ENCODE measurements around the gene OR51M1. TPM values are rescaled to one million over a fixed set of nuclear protein-coding genes. Genes with fewer than 3 reads are reported as not detected.
"Not testable (repeated sequence)": the region's sequence is repeated elsewhere in the genome, so short reads cannot be mapped to it uniquely, and the experiment has no call there.

OR51M1 gene
- total RNA-seq, 4 donors from 2014 or later: not detected

DNA sequence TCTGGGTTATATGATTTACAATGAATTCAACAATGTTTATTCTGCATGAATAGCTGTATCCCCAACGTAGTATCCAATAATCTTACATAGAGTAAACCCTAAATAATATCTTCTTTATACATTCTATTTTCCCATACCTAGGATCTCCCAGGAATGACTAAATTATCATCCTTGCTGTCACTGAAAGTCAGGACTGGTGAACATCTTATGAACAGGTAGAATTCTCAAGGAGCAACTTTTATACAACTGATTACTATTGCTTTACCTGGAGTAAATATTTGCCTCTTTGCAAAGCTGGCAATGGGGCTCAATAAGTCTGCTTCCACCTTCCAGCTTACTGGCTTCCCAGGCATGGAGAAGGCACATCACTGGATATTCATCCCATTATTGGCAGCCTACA, 32.4 kb upstream of the OR51M1 start, which contains the start of gene OR51B6:
Gene OR51B6, plus strand, starts transcription at position 301 of the 400 bp plus-strand sequence. Its CDS starts 0 bp downstream, at position 301.
- no peaks in the 10 kb centered on the region for H3K36me3 ChIP-seq
- DNase-seq: no peak
- no peaks in the 10 kb centered on the region for H3K9me3 ChIP-seq
- intact Hi-C loops (cut with DNase I; ENCODE audit: low total_unique reads) (no loop called here), in situ Hi-C loops (cut with MboI; ENCODE audit: low sequenced_read_pairs in 4 of 4) (no loop called here)
- H3K27ac ChIP-seq: no peak within 1 kb of the TSS
- H3K4me1 ChIP-seq: no peaks in the 10 kb centered on the region
- TF ChIP-seq, protein P1, sequence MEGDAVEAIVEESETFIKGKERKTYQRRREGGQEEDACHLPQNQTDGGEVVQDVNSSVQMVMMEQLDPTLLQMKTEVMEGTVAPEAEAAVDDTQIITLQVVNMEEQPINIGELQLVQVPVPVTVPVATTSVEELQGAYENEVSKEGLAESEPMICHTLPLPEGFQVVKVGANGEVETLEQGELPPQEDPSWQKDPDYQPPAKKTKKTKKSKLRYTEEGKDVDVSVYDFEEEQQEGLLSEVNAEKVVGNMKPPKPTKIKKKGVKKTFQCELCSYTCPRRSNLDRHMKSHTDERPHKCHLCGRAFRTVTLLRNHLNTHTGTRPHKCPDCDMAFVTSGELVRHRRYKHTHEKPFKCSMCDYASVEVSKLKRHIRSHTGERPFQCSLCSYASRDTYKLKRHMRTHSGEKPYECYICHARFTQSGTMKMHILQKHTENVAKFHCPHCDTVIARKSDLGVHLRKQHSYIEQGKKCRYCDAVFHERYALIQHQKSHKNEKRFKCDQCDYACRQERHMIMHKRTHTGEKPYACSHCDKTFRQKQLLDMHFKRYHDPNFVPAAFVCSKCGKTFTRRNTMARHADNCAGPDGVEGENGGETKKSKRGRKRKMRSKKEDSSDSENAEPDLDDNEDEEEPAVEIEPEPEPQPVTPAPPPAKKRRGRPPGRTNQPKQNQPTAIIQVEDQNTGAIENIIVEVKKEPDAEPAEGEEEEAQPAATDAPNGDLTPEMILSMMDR (IDR thresholded peaks at IDR 0.05 in 4 of 5, conservative IDR thresholded peaks at IDR 0.05 in 1 of 5): no peak
- no peak for TF ChIP-seq POLR2A (IDR thresholded peaks at IDR 0.05)
- no peak for ATAC-seq
- no peak within 1 kb of the TSS for H3K4me3 ChIP-seq
- H3K27me3 ChIP-seq: no peaks in the 10 kb centered on the region

DNA sequence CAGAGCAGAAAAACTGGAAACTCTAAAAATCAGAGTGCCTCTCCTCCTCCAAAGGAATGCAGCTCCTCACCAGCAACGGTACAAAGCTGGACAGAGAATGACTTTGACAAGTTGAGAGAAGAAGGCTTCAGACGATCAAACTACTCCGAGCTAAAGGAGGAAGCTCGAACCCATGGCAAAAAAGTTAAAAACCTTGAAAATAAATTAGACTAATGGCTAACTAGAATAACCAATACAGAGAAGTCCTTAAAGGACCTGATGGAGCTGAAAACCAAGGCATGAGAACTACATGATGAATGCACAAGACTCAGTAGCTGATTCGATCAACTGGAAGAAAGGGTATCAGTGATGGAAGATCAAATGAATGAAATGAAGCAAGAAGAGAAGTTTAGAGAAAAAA, 27.6 kb upstream of the OR51M1 start:
- H3K4me1 ChIP-seq; H3K4me3 ChIP-seq; ATAC-seq; H3K27ac ChIP-seq; H3K9me3 ChIP-seq; in situ Hi-C loops (cut with MboI; ENCODE audit: low sequenced_read_pairs in 4 of 4); H3K27me3 ChIP-seq; intact Hi-C loops (cut with DNase I; ENCODE audit: low total_unique reads); DNase-seq; H3K36me3 ChIP-seq: not testable (repeated sequence)

DNA sequence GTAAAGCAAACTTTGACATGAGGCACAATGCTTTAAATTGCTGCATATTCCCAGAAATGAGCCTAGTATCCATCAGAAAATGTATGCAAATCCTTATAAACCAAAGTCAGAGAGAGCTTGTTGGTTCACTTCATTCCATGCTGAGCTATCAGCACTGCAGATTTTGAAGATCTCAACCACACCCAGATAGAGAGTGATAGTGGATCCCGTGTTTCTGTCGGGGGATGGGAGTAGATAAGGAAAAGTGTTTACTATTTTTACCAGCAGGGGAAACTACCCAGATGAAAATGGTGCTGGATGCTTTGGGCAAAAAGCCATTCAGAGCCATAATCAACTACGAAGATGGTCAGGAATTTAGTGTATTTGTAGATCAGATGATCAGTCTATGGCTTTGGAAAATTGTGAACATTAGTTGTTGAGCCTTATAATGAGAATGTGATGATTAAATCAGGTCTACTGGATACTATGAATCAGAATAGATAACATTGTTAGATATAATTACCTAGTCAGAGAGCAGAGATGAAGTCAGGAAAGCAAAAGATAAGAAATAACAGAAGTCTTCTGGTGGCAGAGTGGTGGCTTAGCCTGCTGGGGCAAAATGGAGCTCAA, 21.5 kb upstream of the OR51M1 start:
- no peak overlapping the region for H3K27ac ChIP-seq
- H3K4me1 ChIP-seq: no peaks in the 10 kb centered on the region
- no peak for ATAC-seq
- no peak for TF ChIP-seq POLR2A (IDR thresholded peaks at IDR 0.05)
- TF ChIP-seq, protein P1 (IDR thresholded peaks at IDR 0.05 in 4 of 5, conservative IDR thresholded peaks at IDR 0.05 in 1 of 5): no peak
- no peak overlapping the region for H3K4me3 ChIP-seq
- H3K9me3 ChIP-seq: no peaks in the 10 kb centered on the region
- no peaks in the 10 kb centered on the region for H3K27me3 ChIP-seq
- in situ Hi-C loops (cut with MboI; ENCODE audit: low sequenced_read_pairs in 4 of 4): no loop called here
- DNase-seq: no peak
- H3K36me3 ChIP-seq: no peaks in the 10 kb centered on the region
- intact Hi-C loops (cut with DNase I; ENCODE audit: low total_unique reads): no loop called here

DNA sequence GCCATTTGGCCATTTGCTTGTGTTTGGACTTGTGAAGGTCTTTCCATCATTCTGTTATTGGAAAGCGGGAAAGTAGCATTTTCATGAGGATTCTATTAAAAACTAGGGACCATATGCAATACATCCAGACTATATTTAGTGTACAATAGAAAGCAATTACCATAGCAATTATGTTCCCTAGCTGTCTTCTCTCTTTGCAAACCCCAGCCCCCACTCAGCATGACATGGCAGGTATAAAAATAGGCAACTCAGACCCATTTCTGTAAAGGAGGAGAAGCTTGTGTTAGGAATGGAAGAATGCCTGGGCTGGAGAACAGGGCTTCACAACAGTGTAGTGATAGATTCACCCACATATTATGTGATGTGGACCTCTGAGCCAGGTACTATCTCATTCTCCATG, 19.9 kb upstream of the OR51M1 start:
- H3K36me3 ChIP-seq: no peaks in the 10 kb centered on the region
- in situ Hi-C loops (cut with MboI; ENCODE audit: low sequenced_read_pairs in 4 of 4) (no loop called here), intact Hi-C loops (cut with DNase I; ENCODE audit: low total_unique reads) (no loop called here)
- H3K4me3 ChIP-seq: no peak overlapping the region
- H3K27ac ChIP-seq: no peak overlapping the region
- ATAC-seq: no peak
- no peaks in the 10 kb centered on the region for H3K9me3 ChIP-seq
- no peaks in the 10 kb centered on the region for H3K4me1 ChIP-seq
- TF ChIP-seq, protein P1 (IDR thresholded peaks at IDR 0.05 in 4 of 5, conservative IDR thresholded peaks at IDR 0.05 in 1 of 5): no peak
- no peak for TF ChIP-seq POLR2A (IDR thresholded peaks at IDR 0.05)
- H3K27me3 ChIP-seq: no peaks in the 10 kb centered on the region
- DNase-seq: no peak

DNA sequence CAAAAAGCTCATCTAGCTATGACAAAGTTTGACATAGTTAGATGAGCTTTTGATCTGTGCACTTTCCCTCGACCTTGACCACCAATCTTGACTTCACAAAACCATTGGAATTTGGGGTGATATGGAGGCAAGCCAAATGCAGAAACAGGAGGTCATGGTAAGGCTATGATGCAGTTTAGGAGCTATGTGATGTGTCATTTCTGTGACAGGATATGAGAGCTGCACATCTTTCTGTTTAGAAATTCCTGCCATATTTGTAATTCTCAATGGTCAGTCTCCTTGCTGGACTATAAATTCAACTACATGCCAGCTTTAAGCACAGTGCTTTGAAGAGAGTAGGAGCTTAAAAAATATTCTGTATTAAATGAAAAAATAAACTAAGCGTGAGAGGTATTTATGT, 19.4 kb upstream of the OR51M1 start:
- ATAC-seq: no peak

DNA sequence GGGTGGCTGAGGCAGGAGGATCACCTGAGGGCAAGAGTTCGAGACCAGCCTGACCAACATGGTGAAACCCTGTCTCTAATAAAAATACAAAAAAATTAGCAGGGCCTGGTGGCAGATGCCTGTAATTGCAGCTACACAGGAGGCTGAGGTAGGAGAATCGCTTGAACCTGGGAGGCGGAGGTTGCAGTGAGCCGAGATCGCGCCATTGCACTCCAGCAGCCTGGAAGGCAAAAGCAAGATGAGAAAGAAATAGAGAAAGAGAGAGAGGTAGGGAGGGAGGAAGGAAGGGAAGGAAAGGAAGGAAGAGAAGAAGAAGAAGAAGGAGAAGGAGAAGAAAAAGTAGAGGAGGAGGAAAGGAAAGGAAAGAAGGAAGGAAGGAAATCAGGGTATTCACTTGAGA, 17.2 kb upstream of the OR51M1 start:
- DNase-seq; ATAC-seq; H3K9me3 ChIP-seq; in situ Hi-C loops (cut with MboI; ENCODE audit: low sequenced_read_pairs in 4 of 4); H3K4me3 ChIP-seq; H3K27ac ChIP-seq; H3K36me3 ChIP-seq; intact Hi-C loops (cut with DNase I; ENCODE audit: low total_unique reads); H3K27me3 ChIP-seq; H3K4me1 ChIP-seq: not testable (repeated sequence)

More for the DNA sequence above, 19.4 kb upstream of the OR51M1 start:
- Histone ChIP-seq H3K9me3 (no peaks in the 10 kb centered on the region), H3K36me3 (no peaks in the 10 kb centered on the region), H3K27me3 (no peaks in the 10 kb centered on the region), H3K4me1 (no peaks in the 10 kb centered on the region), H3K27ac (no peak overlapping the region), H3K4me3 (no peak overlapping the region)
- intact Hi-C loops (cut with DNase I; ENCODE audit: low total_unique reads) (no loop called here), in situ Hi-C loops (cut with MboI; ENCODE audit: low sequenced_read_pairs in 4 of 4) (no loop called here)
- DNase-seq: no peak
- TF ChIP-seq POLR2A (IDR thresholded peaks at IDR 0.05): no peak
- TF ChIP-seq, protein P1 (IDR thresholded peaks at IDR 0.05 in 4 of 5, conservative IDR thresholded peaks at IDR 0.05 in 1 of 5): no peak
